Ovary (tissue), 3 donors: ENCODE data around the gene RAD21L1.

Experiments used
- CTCF ChIP-seq, 3 donors: fragments of 450-650 bp in 2 of 3; fragments of 200-600 bp in 1 of 3; IDR thresholded peaks; one replicate each; pipeline versions ENCODE4 v1.5.1 to v1.8.0; 2016 to 2022; ENCODE audit warnings: antibody characterized with exemption in 3 of 3, mild to moderate bottlenecking in 1 of 3
- POLR2A ChIP-seq: fragments of 450-650 bp; IDR thresholded peaks from one replicate; pipeline ENCODE4 v1.6.1; 2017; ENCODE audit warnings: antibody characterized with exemption, mild to moderate bottlenecking, moderate library complexity
- donor health status: DM: no; HTN: no; CAD: no.

GRCh38 chr20:1182106-1182505 is 43.7 kb upstream of the RAD21L1 start:
- TF ChIP-seq CTCF (IDR thresholded peaks at IDR 0.05) (no peak), POLR2A (no peak)
